HG03060 (cell line): Measurements from ENCODE around the gene TBC1D26.
"Not testable (repeated sequence)": the region's sequence is repeated elsewhere in the genome, so short reads cannot be mapped to it uniquely, and the experiment has no call there.

Experiments
- ATAC-seq: cut with Tn5 transposase; IDR thresholded peaks from one replicate; pipeline ENCODE4 v1.9.1; 2021; ENCODE audit warnings: low read depth, moderate number of reproducible peaks; ENCODE audit not compliant: unreplicated experiment

TBC1D26 gene

GRCh38 chr17:15742051-15742795 is 10.1 kb downstream of the TBC1D26 start:
- ATAC-seq = no peak

- ATAC-seq = no peak
Measured at GRCh38 chr17:15742921-15743320, 10.8 kb downstream of the TBC1D26 start.

- ATAC-seq = no peak
Measured at GRCh38 chr17:15744074-15744676, 12.1 kb downstream of the TBC1D26 start.

GRCh38 chr17:15744885-15745284 is 12.8 kb downstream of the TBC1D26 start:
- no peak for ATAC-seq

- not testable (repeated sequence) for ATAC-seq
Measured at GRCh38 chr17:15749403-15749802, 17.3 kb downstream of the TBC1D26 start.

GRCh38 chr17:15768865-15769533 is 36.9 kb downstream of the TBC1D26 start:
- not testable (repeated sequence) for ATAC-seq

GRCh38 chr17:15770679-15771078 is 38.6 kb downstream of the TBC1D26 start:
- ATAC-seq = not testable (repeated sequence)

GRCh38 chr17:15776871-15777270 is 44.8 kb downstream of the TBC1D26 start:
- no peak for ATAC-seq

- ATAC-seq = no peak
Measured at GRCh38 chr17:15777297-15777696, 45.2 kb downstream of the TBC1D26 start.

- ATAC-seq = no peak
Measured at GRCh38 chr17:15777717-15778116, 45.6 kb downstream of the TBC1D26 start.

- no peak for ATAC-seq
Measured at GRCh38 chr17:15779119-15779518, 47.0 kb downstream of the TBC1D26 start.

GRCh38 chr17:15780188-15780587 is 48.1 kb downstream of the TBC1D26 start:
- no peak for ATAC-seq

GRCh38 chr17:15782866-15783265 is 50.8 kb downstream of the TBC1D26 start:
- no peak for ATAC-seq

GRCh38 chr17:15783461-15783860 is 51.4 kb downstream of the TBC1D26 start:
- no peak for ATAC-seq

GRCh38 chr17:15784351-15784750 is 52.3 kb downstream of the TBC1D26 start:
- ATAC-seq = not testable (repeated sequence)

- ATAC-seq = not testable (repeated sequence)
Measured at GRCh38 chr17:15787363-15788075, 55.4 kb downstream of the TBC1D26 start.

- ATAC-seq = not testable (repeated sequence)
Measured at GRCh38 chr17:15788365-15788764, 56.3 kb downstream of the TBC1D26 start.
